K562 (cell line): Measurements from ENCODE around the gene WDR1. TPM values are rescaled to one million over a fixed set of nuclear protein-coding genes. Genes with fewer than 3 reads are reported as not detected.

Experiments
- ATAC-seq: fragments of 200-7000 bp; cut with Tn5 transposase; 3 replicates; pipeline ENCODE4 v1.9.1; 2020; ENCODE audit warnings: moderate library complexity
- BruUV-seq: library from RNA; stranded (reverse); fragments of 400-500 nt; replicated peaks from 2 replicates; lab custom pipeline; 2021; lab: Mats Ljungman, UMichigan
- CTCF ChIA-PET: fragments of 300-600 bp; formaldehyde crosslinking; extraction: SDS; loops from one replicate; lab custom pipeline; 2021; ENCODE audit warnings: low intra/inter-chr PET ratio; lab: Yijun Ruan, JAX
- POLR2A ChIA-PET: fragments of 300-600, 350-650 bp; sonication (Branson Sonifier 250); formaldehyde crosslinking; extraction: SDS; loops from one replicate; lab custom pipeline; 2021; ENCODE audit warnings: antibody characterized with exemption, inconsistent platforms; lab: Yijun Ruan, JAX
- DNase-seq, 4 experiments: peaks; one replicate each; pipeline versions ENCODE4 v3.0.0 to v3.0.0-alpha.2; 2011 to 2018; ENCODE audit warnings: low spot score in 3 of 4, mixed read lengths in 3 of 4; ENCODE audit errors: extremely low read depth in 1 of 4
- FAIRE-seq: peaks from 2 replicates; lab custom pipeline; 2011; peaks lifted over from hg19 to GRCh38; lab: Jason Lieb, UNC
- H2AFZ ChIP-seq: 2 replicates; pipeline ENCODE4 v1.6.0; 2011; ENCODE audit warnings: low read depth, low read length, control low read depth, inconsistent platforms
- H3K27ac ChIP-seq: fragments of 200-600 bp; 3 replicates; pipeline ENCODE4 v1.8.0; 2011; ENCODE audit warnings: low read depth, mild to moderate bottlenecking, control low read depth, inconsistent platforms, low read length, moderate library complexity, mixed read lengths; ENCODE audit errors: extremely low read depth
- H3K27me3 ChIP-seq, 2 experiments: fragments of 300-600 bp in 1 of 2; 2 replicates in 1 of 2; 3 replicates in 1 of 2; pipeline versions ENCODE4 v1.6.0 to v1.8.0; 2011; ENCODE audit warnings: inconsistent platforms in 2 of 2, low read length in 2 of 2, mild to moderate bottlenecking in 1 of 2, mixed read lengths in 1 of 2, moderate library complexity in 1 of 2; ENCODE audit not compliant: control insufficient read depth in 2 of 2, insufficient read depth in 2 of 2
- H3K36me3 ChIP-seq: fragments of 300-600 bp; 3 replicates; pipeline ENCODE4 v1.8.0; 2011; ENCODE audit warnings: mild to moderate bottlenecking, low read length, inconsistent platforms; ENCODE audit not compliant: control insufficient read depth, insufficient read depth
- H3K4me1 ChIP-seq, 2 experiments: fragments of 200-600 bp in 1 of 2; replicated peaks in 1 of 2; 2 replicates in 1 of 2; 3 replicates in 1 of 2; pipeline versions ENCODE4 v1.5.1 to v1.8.0; 2011; ENCODE audit warnings: inconsistent platforms in 2 of 2, low read length in 2 of 2, mild to moderate bottlenecking in 1 of 2, mixed read lengths in 1 of 2, moderate library complexity in 1 of 2; ENCODE audit not compliant: control insufficient read depth in 2 of 2, insufficient read depth in 2 of 2
- H3K4me2 ChIP-seq: 2 replicates; pipeline ENCODE4 v1.6.1; 2011; ENCODE audit warnings: low read length, control low read depth, inconsistent platforms, mixed read lengths; ENCODE audit not compliant: insufficient read depth
- H3K4me3 ChIP-seq: fragments of 200-600 bp; sonication (generic), shearing (Covaris generic); 2 replicates; pipeline ENCODE4 v1.5.1; 2016; ENCODE audit warnings: control low read depth, inconsistent platforms
- H3K79me2 ChIP-seq: fragments of 200-600 bp; 3 replicates; pipeline ENCODE4 v1.8.0; 2011; ENCODE audit warnings: low read length, inconsistent platforms; ENCODE audit not compliant: control insufficient read depth, insufficient read depth
- H3K9ac ChIP-seq, 2 experiments: 2 replicates each; pipeline versions ENCODE4 v1.6.0 to v1.6.1; 2011; ENCODE audit warnings: low read depth in 2 of 2, low read length in 2 of 2, control low read depth in 1 of 2, inconsistent platforms in 1 of 2, mild to moderate bottlenecking in 1 of 2, mixed read lengths in 1 of 2; ENCODE audit not compliant: insufficient read depth in 1 of 2
- H3K9me1 ChIP-seq: one replicate; pipeline ENCODE4 v1.6.0; 2011; ENCODE audit warnings: inconsistent platforms, mild to moderate bottlenecking, low read length, moderate library complexity; ENCODE audit not compliant: control insufficient read depth, insufficient read depth
- H3K9me3 ChIP-seq: replicated peaks from 2 replicates; pipeline ENCODE4 v1.5.1; 2011; ENCODE audit warnings: low read depth, low read length, inconsistent platforms; ENCODE audit not compliant: control insufficient read depth, insufficient read depth
- H4K20me1 ChIP-seq: replicated peaks from 2 replicates; pipeline ENCODE4 v1.6.1; 2011; ENCODE audit warnings: low read length, inconsistent platforms, mixed read lengths; ENCODE audit not compliant: control insufficient read depth, insufficient read depth
- CHD4 ChIP-seq: fragments of 200-600 bp; sonication (generic); IDR thresholded peaks from 3 replicates; pipeline ENCODE4 v1.6.1; 2012; ENCODE audit warnings: low read depth, mild to moderate bottlenecking, mixed read lengths, low read length, inconsistent platforms; ENCODE audit not compliant: insufficient read depth, insufficient replicate concordance, poor library complexity, severe bottlenecking
- CTCFL ChIP-seq: IDR thresholded peaks from 2 replicates; pipeline ENCODE4 v1.6.1; 2011; ENCODE audit warnings: borderline replicate concordance, low read depth, mild to moderate bottlenecking, moderate library complexity, low read length; ENCODE audit not compliant: insufficient read depth, poor library complexity, severe bottlenecking
- EZH2 ChIP-seq: IDR thresholded peaks from 2 replicates; pipeline ENCODE4 v1.6.1; 2012; ENCODE audit warnings: low read depth, mild to moderate bottlenecking, inconsistent platforms, low read length, borderline replicate concordance
- FOS ChIP-seq: IDR thresholded peaks from 3 replicates; pipeline ENCODE4 v1.6.1; 2011; ENCODE audit not compliant: insufficient read length; ENCODE audit errors: extremely low read depth
- MITF ChIP-seq: IDR thresholded peaks from 2 replicates; pipeline ENCODE4 v1.6.1; 2014; ENCODE audit warnings: antibody characterized with exemption
- NR4A1 ChIP-seq, 2 experiments: fragments of 250-450 bp in 1 of 2; fragments of 450-650 bp in 1 of 2; sonication (Bioruptor Pico) in 1 of 2; IDR thresholded peaks; 2 replicates each; pipeline versions ENCODE4 v1.4.0 to v1.6.1; 2016 to 2020; ENCODE audit warnings: mild to moderate bottlenecking in 2 of 2, missing compliant biosample characterization in 1 of 2, missing genetic modification characterization in 1 of 2, moderate library complexity in 1 of 2
- PHF21A ChIP-seq: fragments of 450-650 bp; IDR thresholded peaks from 2 replicates; pipeline ENCODE4 v1.6.1; 2017; ENCODE audit warnings: low read depth, borderline replicate concordance
- RBM15 ChIP-seq: fragments of 200-400 bp; formaldehyde crosslinking; IDR thresholded peaks from 2 replicates; pipeline ENCODE4 v1.6.1; 2018; ENCODE audit warnings: mild to moderate bottlenecking, low read length, moderate library complexity; ENCODE audit not compliant: insufficient read depth
- RFX1 ChIP-seq: fragments of 450-650 bp; IDR thresholded peaks from 2 replicates; pipeline ENCODE4 v1.6.1; 2016; ENCODE audit warnings: mild to moderate bottlenecking, moderate library complexity
- RFX7 ChIP-seq: fragments of 250-450 bp; sonication (Bioruptor Pico); IDR thresholded peaks from 2 replicates; pipeline ENCODE4 v1.5.1; 2021; ENCODE audit warnings: mild to moderate bottlenecking
- RNF2 ChIP-seq: sonication (generic); IDR thresholded peaks from 2 replicates; pipeline ENCODE4 v1.6.1; 2016
- SNIP1 ChIP-seq: fragments of 450-650 bp; IDR thresholded peaks from 2 replicates; pipeline ENCODE4 v1.7.1; 2017; ENCODE audit warnings: low read depth, mild to moderate bottlenecking
- ZBTB5 ChIP-seq: fragments of 450-650 bp; IDR thresholded peaks from 2 replicates; pipeline ENCODE4 v1.6.1; 2017; ENCODE audit warnings: antibody characterized with exemption
- ZKSCAN1 ChIP-seq: fragments of 150-350 bp; IDR thresholded peaks from 2 replicates; pipeline ENCODE4 v1.6.1; 2016; ENCODE audit warnings: low read depth, low read length
- ZNF764 ChIP-seq: fragments of 250-450 bp; sonication (Bioruptor Pico); IDR thresholded peaks from 2 replicates; pipeline ENCODE4 v1.4.0; 2020; ENCODE audit warnings: low read depth, mild to moderate bottlenecking, moderate library complexity
- WGBS: fragments of 100-300 bp; shearing (Covaris generic); methylation state at CpG from one replicate; pipeline ENCODE4 v1.1.6; 2016; ENCODE audit warnings: low coverage, mixed read lengths; ENCODE audit not compliant: insufficient coverage; ENCODE audit errors: missing lambda C conversion rate; 5-methylcytosine and 5-hydroxymethylcytosine counted together
- in situ Hi-C: fragments of 300-500 bp; cut with MboI; formaldehyde crosslinking; loops from 4 replicates; pipeline ENCODE4 v1.15.0; 2018; ENCODE audit warnings: inconsistent platforms, mixed read lengths
- intact Hi-C: fragments of 100-400 bp; cut with micrococcal nuclease; formaldehyde crosslinking; loops from 2 replicates; pipeline ENCODE4 v1.14.2; 2022
- polyA plus RNA-seq, 8 experiments: library from polyadenylated mRNA; depleted of rRNA in 4 of 8; stranded (reverse) in 5 of 8; unstranded in 3 of 8; fragments of >200 nt; fragmentation: Nextera tagmentation in 2 of 8; fragmentation: Illumina TruSeq in 1 of 8; extraction: Ambion mirVana in 2 of 8; extraction: Trizol in 1 of 8; gene quantifications; 2 replicates each; pipeline versions ENCODE4 v1.2.1 to v1.2.3, GENCODE V29; 2011 to 2014; ENCODE audit warnings: inconsistent platforms in 1 of 8, missing spikeins in 1 of 8
- total RNA-seq, 7 experiments: library from RNA; depleted of rRNA in 6 of 7; stranded (reverse); fragments of >200 nt in 6 of 7; fragmentation: Illumina TruSeq in 2 of 7; extraction: Trizol in 2 of 7; gene quantifications; 2 replicates each; pipeline versions ENCODE4 v1.2.1 to v1.2.3, GENCODE V29; 2011 to 2021; ENCODE audit warnings: low replicate concordance in 1 of 7

The WDR1 gene
- total and polyA plus RNA-seq, 9 of the 15 experiments (the other 6 are each of a cell fraction or from before 2014, with no cell fraction given), result 16.1 to 213 (median 125) TPM

DNA sequence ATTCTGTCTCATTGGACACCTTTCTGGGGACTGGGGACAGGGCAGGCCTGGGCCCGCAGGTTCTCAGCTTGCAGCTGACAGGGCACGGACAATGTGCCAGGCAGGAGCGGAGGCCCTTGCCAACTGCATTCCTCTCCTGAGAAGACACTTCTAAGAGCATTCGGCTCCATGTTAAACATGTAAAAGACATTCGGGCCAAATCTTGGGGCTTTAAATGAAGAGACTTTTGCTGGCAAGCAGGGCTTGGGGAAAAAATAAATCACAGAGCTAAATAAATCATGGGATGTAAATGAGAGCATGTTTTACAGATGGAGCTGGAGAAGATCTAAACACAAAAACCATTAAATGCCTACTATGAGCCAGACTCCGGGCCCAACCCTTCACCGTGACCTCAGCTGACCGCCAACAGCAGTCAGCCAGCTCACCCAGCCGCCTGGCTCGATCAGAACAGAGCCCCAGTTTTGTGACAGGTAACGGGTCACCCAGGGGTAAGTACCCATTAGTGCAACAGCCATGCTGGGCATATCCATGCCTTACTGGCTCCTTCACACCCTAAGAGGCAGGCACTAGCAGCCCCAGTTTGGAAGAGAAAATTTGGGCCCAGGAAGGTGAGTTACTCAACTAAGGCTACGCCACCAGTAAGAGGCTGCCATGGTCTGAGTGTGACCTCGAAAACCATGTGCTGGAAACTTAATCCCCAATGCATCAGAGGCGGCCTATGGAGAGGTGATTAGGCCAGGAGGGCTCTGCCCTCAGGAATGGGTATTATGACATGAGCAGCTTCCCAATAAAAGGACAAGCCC, 14.7 kb downstream of the WDR1 start:
- DNase-seq, result no peak
- Histone ChIP-seq H3K79me2 (peaks cover 79% of the 10 kb centered on the region), H3K9me1 (peaks cover 25% of the 10 kb centered on the region), H4K20me1 (peaks cover 42% of the 10 kb centered on the region), H3K9me3 (no peaks in the 10 kb centered on the region), H3K36me3 (peaks cover 95% of the 10 kb centered on the region), H3K27ac (no peak overlapping the region), H3K9ac (no peak overlapping the region; a peak in 1 of 4 replicates), H3K4me3 (no peak overlapping the region), H2AFZ (no peak overlapping the region), H3K4me1 (peaks cover 15 to 22% of the 10 kb centered on the region in 2 experiments), H3K4me2 (no peak overlapping the region), H3K27me3 (no peaks in the 10 kb centered on the region)
- POLR2A ChIA-PET, result interaction anchor here (1.2 to 3.0 kb wide), 4 partner anchors 8 to 16 kb away, joined by 4 to 23 read pairs (median 11); partner anchors contain the start of gene WDR1
- in situ Hi-C loops (no loop called here), intact Hi-C loops (no loop called here)
- TF ChIP-seq RFX7 (CRISPR knock-in tag), result no peak
- TF ChIP-seq RBM15, result no peak
- no peak for TF ChIP-seq NR4A1 (CRISPR knock-in tag; IDR thresholded peaks at IDR 0.05)
- TF ChIP-seq NR4A1 (tag; IDR thresholded peaks at IDR 0.05), result no peak
- no peak for TF ChIP-seq ZKSCAN1
- no peak for TF ChIP-seq RFX1
- TF ChIP-seq ZBTB5, result no peak
- no peak for TF ChIP-seq SNIP1
- no peak for TF ChIP-seq CHD4
- TF ChIP-seq FOS, result no peak
- TF ChIP-seq PHF21A, result no peak
- no peak for TF ChIP-seq MITF
- TF ChIP-seq RNF2, result no peak
- TF ChIP-seq EZH2, result no peak
- no peak for TF ChIP-seq ZNF764
- TF ChIP-seq CTCFL, result no peak
- no TSS peak for BruUV-seq
- CTCF ChIA-PET, result no interaction called here
- 97% methylated on average over 13 of the region's 14 CpGs for WGBS
- no peak for ATAC-seq
- no peak for FAIRE-seq
